ENCODE results near the gene KBTBD2.

DNA sequence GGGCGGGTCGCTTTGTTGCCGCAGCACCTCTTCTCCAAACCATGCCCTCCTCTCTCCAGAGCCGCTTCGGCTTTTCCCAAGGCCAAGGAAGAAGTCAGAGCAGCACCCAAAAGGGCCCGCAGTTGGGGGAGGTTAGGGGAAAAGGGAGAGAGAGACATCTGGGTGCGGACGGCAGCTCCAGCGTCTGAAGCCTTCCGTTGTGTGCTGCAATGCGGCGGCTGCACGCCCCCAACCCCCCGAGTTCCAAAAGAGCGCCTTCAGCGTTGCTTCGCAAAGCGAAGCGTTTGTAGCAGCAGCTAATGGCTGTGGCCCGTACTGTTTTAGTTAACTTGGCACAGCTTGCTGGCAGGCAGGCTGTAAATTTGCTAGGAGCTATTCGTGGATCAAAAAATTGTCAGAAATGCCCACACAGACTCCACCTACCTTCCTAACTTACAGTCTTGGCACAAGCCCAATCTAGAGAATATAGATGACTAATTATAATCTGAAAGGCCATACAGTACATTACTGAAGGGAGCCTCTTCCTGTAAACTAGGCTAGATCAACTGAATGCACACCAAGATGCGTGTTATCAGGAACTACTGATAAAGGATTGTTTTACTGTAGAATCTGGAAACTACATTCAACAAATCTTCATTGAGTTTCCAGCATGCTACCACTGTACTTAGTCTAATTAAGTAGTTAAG is 1.1 kb upstream of the KBTBD2 start:
- TF ChIP-seq, protein P1, sequence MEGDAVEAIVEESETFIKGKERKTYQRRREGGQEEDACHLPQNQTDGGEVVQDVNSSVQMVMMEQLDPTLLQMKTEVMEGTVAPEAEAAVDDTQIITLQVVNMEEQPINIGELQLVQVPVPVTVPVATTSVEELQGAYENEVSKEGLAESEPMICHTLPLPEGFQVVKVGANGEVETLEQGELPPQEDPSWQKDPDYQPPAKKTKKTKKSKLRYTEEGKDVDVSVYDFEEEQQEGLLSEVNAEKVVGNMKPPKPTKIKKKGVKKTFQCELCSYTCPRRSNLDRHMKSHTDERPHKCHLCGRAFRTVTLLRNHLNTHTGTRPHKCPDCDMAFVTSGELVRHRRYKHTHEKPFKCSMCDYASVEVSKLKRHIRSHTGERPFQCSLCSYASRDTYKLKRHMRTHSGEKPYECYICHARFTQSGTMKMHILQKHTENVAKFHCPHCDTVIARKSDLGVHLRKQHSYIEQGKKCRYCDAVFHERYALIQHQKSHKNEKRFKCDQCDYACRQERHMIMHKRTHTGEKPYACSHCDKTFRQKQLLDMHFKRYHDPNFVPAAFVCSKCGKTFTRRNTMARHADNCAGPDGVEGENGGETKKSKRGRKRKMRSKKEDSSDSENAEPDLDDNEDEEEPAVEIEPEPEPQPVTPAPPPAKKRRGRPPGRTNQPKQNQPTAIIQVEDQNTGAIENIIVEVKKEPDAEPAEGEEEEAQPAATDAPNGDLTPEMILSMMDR (conservative IDR thresholded peaks at IDR 0.05; ENCODE audit: low read length) = no peak; the same call in 1 of the 2 replicates
- no peak for TF ChIP-seq EZH2phosphoT487 (IDR thresholded peaks at IDR 0.05; ENCODE audit: borderline replicate concordance, low read depth, low read length)
